ENCODE measurements around the gene CRCP.

GRCh38 chr7:66162622-66163021 lies 48.0 kb downstream of the CRCP start:
- TF ChIP-seq PRDM15 (CRISPR knock-in tag; IDR thresholded peaks at IDR 0.05) (no peak), POLR2A (IDR thresholded peaks at IDR 0.05; ENCODE audit: low read depth, low read length) (no peak), GABPA (IDR thresholded peaks at IDR 0.05; ENCODE audit: low read depth) (no peak), CTCF (IDR thresholded peaks at IDR 0.05 in 2 of 3, conservative IDR thresholded peaks at IDR 0.05 in 1 of 3; ENCODE audit: control insufficient read depth in 2 of 3, extremely low read depth in 1 of 3, insufficient read depth in 1 of 3, low read depth in 3 of 3, low read length in 3 of 3) (no peak), RAD51 (IDR thresholded peaks at IDR 0.05) (no peak), SP1 (IDR thresholded peaks at IDR 0.05; ENCODE audit: low read depth, low read length) (no peak)
